Ishikawa (cell line): ENCODE results near the gene PPFIBP1.

Source experiments
- CEBPB ChIP-seq: IDR thresholded peaks from 2 replicates; pipeline ENCODE4 v1.6.1; 2012
- CREB1 ChIP-seq: IDR thresholded peaks from 2 replicates; pipeline ENCODE4 v1.6.1; 2012; ENCODE audit warnings: low read depth
- EGR1 ChIP-seq: IDR thresholded peaks from 2 replicates; pipeline ENCODE4 v1.6.1; 2012
- MAX ChIP-seq: IDR thresholded peaks from 2 replicates; pipeline ENCODE4 v1.6.1; 2012
- NFIC ChIP-seq: IDR thresholded peaks from 2 replicates; pipeline ENCODE4 v1.6.1; 2012
- RAD21 ChIP-seq: IDR thresholded peaks from 2 replicates; pipeline ENCODE4 v1.6.1; 2012; ENCODE audit warnings: low read depth
- TAF1 ChIP-seq: IDR thresholded peaks from 2 replicates; pipeline ENCODE4 v1.6.1; 2012; ENCODE audit warnings: low read depth, mild to moderate bottlenecking
- YY1 ChIP-seq: IDR thresholded peaks from 2 replicates; pipeline ENCODE4 v1.6.1; 2012; ENCODE audit warnings: low read depth
- ZBTB7A ChIP-seq: IDR thresholded peaks from 2 replicates; pipeline ENCODE4 v1.6.1; 2012; ENCODE audit warnings: low read depth

GRCh38 chr12:27531896-27532295 lies 7.9 kb downstream of the PPFIBP1 start:
- TF ChIP-seq ZBTB7A: no peak
- no peak for TF ChIP-seq MAX
- TF ChIP-seq CEBPB: no peak
- no peak for TF ChIP-seq TAF1
- TF ChIP-seq RAD21: no peak
- TF ChIP-seq NFIC: 0 out of 2 replicates have a peak, but pooled peaks have one; percentile 10
- TF ChIP-seq EGR1: no peak
- TF ChIP-seq YY1: no peak
- TF ChIP-seq CREB1: no peak
